ENCODE results near the gene DMAC2L.

GRCh38 chr14:50263321-50263720, 48.8 kb upstream of the DMAC2L start:
- TF ChIP-seq POLR2AphosphoS5 (IDR thresholded peaks at IDR 0.05), result no peak
- TF ChIP-seq CTCF (IDR thresholded peaks at IDR 0.05), result no peak
